PC-9 (cell line): Measurements from ENCODE around the gene CACNG7.

Source experiments
- EZH2 ChIP-seq: fragments of 200-600 bp; sonication (generic); IDR thresholded peaks from 2 replicates; pipeline ENCODE4 v1.8.0; 2017; ENCODE audit warnings: antibody characterized with exemption, low read depth
- TF ChIP-seq, protein P1 (sequence below): fragments of 200-600 bp; sonication (generic); conservative IDR thresholded peaks from 2 replicates; pipeline ENCODE4 v1.6.1; 2017; ENCODE audit warnings: mixed run types, antibody characterized with exemption, mild to moderate bottlenecking, moderate library complexity

DNA sequence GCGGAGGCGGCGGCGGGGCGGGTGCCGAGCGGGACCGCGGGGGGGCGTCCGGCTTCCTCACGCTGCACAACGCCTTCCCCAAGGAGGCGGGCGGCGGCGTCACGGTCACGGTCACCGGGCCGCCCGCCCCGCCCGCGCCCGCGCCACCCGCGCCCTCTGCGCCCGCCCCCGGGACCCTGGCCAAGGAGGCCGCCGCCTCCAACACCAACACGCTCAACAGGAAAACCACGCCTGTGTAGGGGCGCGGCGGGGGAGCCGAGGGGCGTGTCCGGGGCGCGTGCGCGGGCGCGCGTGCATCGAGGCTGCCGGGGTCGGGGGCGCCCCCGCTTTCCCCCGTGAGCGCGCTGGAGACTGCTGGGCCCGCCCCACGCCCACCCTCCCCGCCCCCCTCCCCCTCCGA, 73.5 kb downstream of the CACNG7 start:
- TF ChIP-seq, protein P1, sequence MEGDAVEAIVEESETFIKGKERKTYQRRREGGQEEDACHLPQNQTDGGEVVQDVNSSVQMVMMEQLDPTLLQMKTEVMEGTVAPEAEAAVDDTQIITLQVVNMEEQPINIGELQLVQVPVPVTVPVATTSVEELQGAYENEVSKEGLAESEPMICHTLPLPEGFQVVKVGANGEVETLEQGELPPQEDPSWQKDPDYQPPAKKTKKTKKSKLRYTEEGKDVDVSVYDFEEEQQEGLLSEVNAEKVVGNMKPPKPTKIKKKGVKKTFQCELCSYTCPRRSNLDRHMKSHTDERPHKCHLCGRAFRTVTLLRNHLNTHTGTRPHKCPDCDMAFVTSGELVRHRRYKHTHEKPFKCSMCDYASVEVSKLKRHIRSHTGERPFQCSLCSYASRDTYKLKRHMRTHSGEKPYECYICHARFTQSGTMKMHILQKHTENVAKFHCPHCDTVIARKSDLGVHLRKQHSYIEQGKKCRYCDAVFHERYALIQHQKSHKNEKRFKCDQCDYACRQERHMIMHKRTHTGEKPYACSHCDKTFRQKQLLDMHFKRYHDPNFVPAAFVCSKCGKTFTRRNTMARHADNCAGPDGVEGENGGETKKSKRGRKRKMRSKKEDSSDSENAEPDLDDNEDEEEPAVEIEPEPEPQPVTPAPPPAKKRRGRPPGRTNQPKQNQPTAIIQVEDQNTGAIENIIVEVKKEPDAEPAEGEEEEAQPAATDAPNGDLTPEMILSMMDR: no peak
- no peak for TF ChIP-seq EZH2
